Non-pigmented ciliary epithelial cell (primary cell): ENCODE results near the gene SLFNL1.

Source experiments
- DNase-seq: peaks from one replicate; pipeline ENCODE4 v3.0.0-alpha.2; 2010; ENCODE audit warnings: low read depth

The SLFNL1 gene

DNA sequence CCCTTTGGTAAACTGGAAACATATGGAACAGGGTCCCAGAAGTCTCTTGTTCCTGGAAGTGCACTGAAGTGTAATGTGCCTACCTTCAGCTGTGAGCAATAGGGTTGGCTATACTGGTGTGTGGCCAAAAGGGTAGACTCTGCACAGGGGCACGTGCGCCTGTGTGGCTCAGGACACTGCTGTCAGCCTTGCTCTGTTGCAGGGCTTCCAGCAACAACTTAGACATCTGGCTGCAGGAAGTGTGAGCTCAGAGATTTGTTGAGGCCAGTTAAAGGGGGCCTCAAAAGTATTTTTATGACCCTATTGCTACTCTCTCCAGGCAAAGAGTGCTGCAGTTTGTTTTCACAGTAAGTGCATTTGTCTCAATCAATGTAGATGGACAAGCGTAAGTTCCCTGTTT is 34.6 kb downstream of the SLFNL1 start:
- DNase-seq = no peak

- DNase-seq = no peak
Observed at GRCh38 chr1:40986328-40986783, 35.2 kb downstream of the SLFNL1 start.

GRCh38 chr1:40985875-40986274 is 35.6 kb downstream of the SLFNL1 start:
- DNase-seq = no peak

DNA sequence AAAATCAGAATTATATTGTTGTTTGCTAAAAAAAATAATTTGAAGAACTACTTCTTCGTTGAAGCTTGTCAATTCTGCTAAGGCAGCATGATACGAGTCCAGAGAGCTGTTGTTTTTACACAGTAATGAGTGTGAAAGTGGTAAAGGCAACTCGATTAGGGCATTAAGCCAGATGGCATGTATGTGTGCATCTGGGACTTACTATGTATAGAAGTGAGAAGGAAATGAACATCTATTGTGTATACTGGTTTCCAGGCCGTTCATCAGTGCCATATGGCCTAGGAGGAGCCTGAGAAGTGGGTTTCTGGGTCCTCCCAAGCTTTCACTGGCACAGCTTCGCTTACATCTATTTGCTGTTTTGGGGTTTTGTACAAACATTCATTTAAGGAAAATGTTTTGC is 36.4 kb downstream of the SLFNL1 start:
- no peak for DNase-seq

DNA sequence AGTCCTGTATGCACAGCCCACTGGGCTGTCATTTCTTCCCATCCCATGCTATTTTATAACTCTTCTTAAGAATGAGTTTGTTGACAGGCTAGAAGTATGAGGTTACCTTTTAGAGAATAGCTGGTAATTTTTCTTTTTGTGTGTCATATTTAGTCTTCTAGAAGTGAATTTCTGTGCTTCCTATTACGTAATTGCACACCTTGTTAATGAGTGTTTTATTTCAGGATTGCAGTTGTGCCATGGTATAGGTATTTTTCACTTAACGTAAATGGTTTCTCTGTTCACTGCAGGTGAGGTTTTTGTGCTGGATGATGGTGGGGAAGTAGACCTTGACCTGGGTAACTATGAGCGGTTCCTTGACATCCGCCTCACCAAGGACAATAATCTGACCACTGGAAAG is 37.0 kb downstream of the SLFNL1 start:
- DNase-seq = no peak

GRCh38 chr1:40984066-40984465 is 37.5 kb downstream of the SLFNL1 start:
- no peak for DNase-seq

DNA sequence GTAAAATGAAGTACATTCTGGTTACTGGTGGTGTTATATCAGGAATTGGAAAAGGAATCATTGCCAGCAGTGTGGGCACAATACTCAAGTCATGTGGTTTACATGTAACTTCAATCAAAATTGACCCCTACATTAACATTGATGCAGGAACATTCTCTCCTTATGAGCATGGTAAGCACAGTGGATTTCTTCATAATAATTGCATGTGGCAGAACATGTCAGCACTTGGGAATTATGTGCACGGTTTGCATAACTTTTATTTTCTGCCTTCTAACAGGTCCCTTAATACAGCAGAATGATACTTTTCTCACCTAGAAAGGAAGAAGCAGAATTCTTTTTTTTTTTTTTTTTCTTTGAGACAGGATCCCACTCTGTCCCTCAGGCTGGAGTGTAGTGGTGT is 38.2 kb downstream of the SLFNL1 start:
- no peak for DNase-seq

- no peak for DNase-seq
Observed at GRCh38 chr1:40982721-40983120, 38.8 kb downstream of the SLFNL1 start.

- DNase-seq = no peak
Observed at GRCh38 chr1:40981691-40982448, 39.7 kb downstream of the SLFNL1 start.

- DNase-seq = no peak
Observed at GRCh38 chr1:40980453-40981121, 40.9 kb downstream of the SLFNL1 start.

- no peak for DNase-seq
Observed at GRCh38 chr1:40980068-40980452, 41.5 kb downstream of the SLFNL1 start.

GRCh38 chr1:40979241-40980067 is 42.1 kb downstream of the SLFNL1 start, which contains the start of gene CTPS1:
Gene CTPS1, plus strand, starts transcription at chr1:40979696. Its CDS starts 3,595 bp downstream, at chr1:40983291.
- DNase-seq = no peak

DNA sequence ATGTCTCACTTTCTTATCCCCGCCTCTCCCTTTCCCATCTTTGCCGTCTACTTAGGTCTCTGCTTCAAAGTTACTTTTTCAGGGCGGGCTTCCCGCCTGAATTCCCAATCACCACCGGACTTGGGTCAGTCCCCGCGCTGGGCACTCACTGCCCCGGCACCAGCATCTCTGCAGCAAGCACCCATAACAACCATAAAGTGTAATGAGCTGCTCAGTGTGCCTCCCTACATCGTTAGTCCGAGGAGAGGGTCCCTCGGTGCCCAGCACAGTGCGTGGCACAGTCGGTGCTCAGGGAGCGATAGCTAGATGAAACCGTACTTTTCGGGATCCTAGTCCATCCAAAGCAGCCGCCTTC is 42.7 kb downstream of the SLFNL1 start:
- DNase-seq = no peak

- DNase-seq = no peak
Observed at GRCh38 chr1:40977716-40978115, 43.8 kb downstream of the SLFNL1 start.

DNA sequence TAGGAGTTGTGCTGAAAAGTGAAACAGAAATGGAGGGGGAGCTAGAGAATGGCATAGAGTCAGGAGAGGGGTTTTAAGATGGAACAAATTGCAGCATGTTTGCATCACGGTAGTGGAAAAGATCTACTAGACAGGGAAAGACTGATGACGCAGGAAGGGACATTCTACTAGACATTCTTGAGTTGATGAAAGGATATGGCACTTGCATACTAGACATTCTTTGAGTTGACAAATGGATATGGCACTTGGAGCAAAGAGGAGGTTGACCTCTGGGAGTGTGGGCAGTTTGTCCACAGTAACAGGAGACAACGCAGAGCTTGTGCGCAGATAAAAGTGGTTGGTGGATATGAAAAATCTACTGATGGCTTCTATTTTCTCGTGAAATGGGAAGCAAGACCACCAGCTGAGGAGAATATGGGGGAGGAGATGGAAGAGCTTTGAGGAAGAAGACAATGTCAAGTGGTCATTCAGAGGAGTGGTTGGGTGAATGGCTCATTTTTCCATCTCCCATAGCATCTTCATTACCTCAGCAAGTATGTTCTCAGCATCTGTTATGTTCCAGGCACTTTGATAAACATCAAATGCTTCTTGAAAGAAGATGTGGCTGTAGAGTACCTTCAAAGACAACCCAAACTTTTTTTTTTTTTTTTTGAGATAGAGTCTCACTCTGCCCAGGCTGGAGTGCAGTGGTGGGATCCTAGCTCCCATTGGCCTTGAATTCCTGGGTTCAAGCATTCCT is 44.4 kb downstream of the SLFNL1 start:
- no peak for DNase-seq

DNA sequence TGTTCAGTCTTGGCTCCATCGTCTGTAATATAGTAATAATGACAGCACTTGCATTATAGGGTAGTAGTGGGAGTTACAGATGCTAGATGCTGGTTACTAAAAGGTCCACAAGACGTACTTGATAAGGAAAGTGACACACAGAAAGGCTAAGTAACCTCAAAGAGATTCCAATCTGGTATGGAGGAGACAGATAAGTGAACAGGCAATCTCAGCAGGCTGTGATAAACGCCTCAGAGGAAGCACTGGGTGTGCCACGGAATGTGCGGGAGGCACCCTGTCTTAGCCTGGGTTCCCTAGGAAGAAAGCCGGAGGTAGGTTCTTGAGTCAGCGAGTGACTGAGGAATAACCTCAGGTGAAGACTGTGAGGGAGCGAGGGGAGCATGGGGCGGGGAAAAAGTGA is 46.6 kb downstream of the SLFNL1 start:
- no peak for DNase-seq

DNA sequence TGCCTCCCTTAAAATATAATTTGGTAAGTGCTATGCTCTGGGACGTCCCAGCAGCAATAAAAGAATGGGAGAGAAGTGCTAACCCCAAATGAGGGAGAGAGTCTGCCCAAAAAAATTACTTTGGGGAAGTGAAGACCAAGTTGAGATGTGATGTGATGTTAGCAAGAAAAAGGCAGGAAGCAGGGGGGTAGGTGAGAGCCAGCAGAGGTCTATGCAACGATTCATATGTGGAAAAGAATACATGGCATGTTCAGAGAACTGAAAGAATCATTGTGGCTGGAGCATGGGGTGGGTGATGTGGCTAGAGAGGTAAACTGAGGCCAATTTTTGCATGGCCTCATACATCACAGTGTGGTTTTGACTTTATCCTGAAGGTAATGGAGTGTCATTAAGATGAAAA is 47.6 kb downstream of the SLFNL1 start:
- no peak for DNase-seq

DNA sequence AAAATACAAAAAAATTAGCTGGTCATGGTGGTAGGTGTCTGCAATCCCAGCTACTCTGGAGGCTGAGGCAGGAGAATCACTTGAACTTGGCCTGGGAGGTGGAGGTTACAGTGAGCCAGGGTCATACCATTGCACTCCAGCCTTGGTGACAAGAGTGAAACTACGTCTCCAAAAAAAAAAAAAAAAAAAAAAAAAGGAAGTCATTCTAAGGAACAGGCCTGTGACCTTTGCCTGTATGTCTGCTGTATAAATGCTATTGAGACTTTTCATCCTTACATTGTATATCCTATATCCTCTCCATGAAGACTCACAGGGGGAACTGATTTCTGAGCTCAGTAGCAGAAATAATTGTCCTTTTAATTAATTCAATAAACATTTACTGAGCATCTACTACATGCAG is 49.6 kb downstream of the SLFNL1 start:
- no peak for DNase-seq

DNA sequence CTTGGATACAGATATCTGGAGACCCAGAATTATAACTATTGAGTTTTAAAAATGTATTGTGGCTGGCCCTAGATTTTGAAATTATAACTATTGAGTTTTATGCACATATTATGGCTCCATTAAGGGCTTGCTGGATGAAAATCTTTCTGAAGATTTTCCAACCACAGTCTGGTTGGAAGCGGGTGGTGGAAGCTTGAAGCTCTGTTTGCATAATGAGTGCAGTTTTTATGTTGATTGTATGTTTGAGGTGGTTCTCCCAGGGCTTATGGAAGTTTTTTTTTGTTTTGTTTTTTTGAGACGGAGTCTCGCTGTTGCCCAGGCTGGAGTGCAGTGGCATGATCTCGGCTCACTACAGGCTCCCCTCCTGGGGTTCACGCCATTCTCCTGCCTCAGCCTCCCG is 52.1 kb downstream of the SLFNL1 start:
- DNase-seq = no peak

DNA sequence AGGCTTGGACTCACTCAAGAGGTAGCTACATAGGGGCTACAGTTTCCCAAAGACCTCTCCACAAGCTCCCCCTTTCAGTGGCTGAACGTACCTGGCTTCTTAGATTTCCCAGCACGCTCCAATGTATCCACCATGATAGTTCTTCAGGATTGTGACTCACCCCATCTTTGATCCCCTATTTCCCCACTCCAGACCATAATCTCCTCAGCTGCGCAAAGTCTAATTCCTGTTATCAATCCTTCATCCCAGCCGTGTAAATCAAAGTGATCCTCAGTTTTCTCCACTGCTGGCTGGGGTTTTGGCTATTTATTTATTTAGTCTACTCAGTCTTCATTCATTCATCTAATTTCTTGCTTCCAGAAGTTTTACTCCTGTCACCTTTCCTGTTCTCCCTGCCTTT is 55.1 kb downstream of the SLFNL1 start:
- DNase-seq = no peak
